HepG2 (cell line): ENCODE measurements around the gene SCYGR4. TPM values are rescaled to one million over a fixed set of nuclear protein-coding genes. Genes with fewer than 3 reads are reported as not detected.

Source experiments
- EHMT2 ChIP-seq: fragments of 200-600 bp; sonication (generic); IDR thresholded peaks from 2 replicates; pipeline ENCODE4 v1.7.0; 2017; ENCODE audit warnings: antibody characterized with exemption, low read depth, low read length, borderline replicate concordance
- FOSL2 ChIP-seq: sonication (generic); formaldehyde crosslinking; IDR thresholded peaks from 2 replicates; pipeline ENCODE4 v1.4.0; 2020; ENCODE audit warnings: missing genetic modification reagents
- MAFK ChIP-seq, 2 experiments: IDR thresholded peaks in 1 of 2; conservative IDR thresholded peaks in 1 of 2; 2 replicates each; pipeline ENCODE4 v1.6.1; 2011; ENCODE audit warnings: improper control_type of control experiment in 2 of 2, low read length in 2 of 2
- NR2F1 ChIP-seq, 2 experiments: fragments of 450-650 bp in 1 of 2; formaldehyde crosslinking in 1 of 2; IDR thresholded peaks; 2 replicates each; pipeline versions ENCODE4 v1.5.0 to v1.6.1; 2016 to 2020; ENCODE audit warnings: mild to moderate bottlenecking in 1 of 2, missing compliant biosample characterization in 1 of 2, missing genetic modification reagents in 1 of 2, moderate library complexity in 1 of 2
- PAX8 ChIP-seq: sonication (generic); formaldehyde crosslinking; IDR thresholded peaks from 2 replicates; pipeline ENCODE4 v1.8.0; 2022; ENCODE audit warnings: mild to moderate bottlenecking, missing genetic modification reagents, borderline replicate concordance
- SALL1 ChIP-seq: sonication (generic); formaldehyde crosslinking; IDR thresholded peaks from 2 replicates; pipeline ENCODE4 v1.8.0; 2022; ENCODE audit warnings: mild to moderate bottlenecking, missing genetic modification reagents
- SOX13 ChIP-seq, 3 experiments: fragments of 450-650 bp in 1 of 3; sonication (generic) in 1 of 3; formaldehyde crosslinking in 1 of 3; IDR thresholded peaks in 2 of 3; conservative IDR thresholded peaks in 1 of 3; 2 replicates each; pipeline versions ENCODE4 v1.5.0 to v1.6.1; 2016 to 2020; ENCODE audit warnings: antibody characterized with exemption in 1 of 3, mild to moderate bottlenecking in 1 of 3, missing compliant biosample characterization in 1 of 3, missing genetic modification reagents in 1 of 3, moderate library complexity in 1 of 3
- SUZ12 ChIP-seq: fragments of 150-350 bp; IDR thresholded peaks from 2 replicates; pipeline ENCODE4 v1.6.1; 2014; ENCODE audit warnings: low read depth, low read length
- ZNF557 ChIP-seq: sonication (generic); formaldehyde crosslinking; IDR thresholded peaks from 2 replicates; pipeline ENCODE4 v1.4.0; 2020; ENCODE audit warnings: missing genetic modification reagents
- ZNF607 ChIP-seq: sonication (generic); formaldehyde crosslinking; IDR thresholded peaks from 2 replicates; pipeline ENCODE4 v1.5.1; 2020; ENCODE audit warnings: missing genetic modification reagents, mild to moderate bottlenecking, borderline replicate concordance
- ZNF616 ChIP-seq: sonication (generic); formaldehyde crosslinking; IDR thresholded peaks from 2 replicates; pipeline ENCODE4 v1.5.0; 2020; ENCODE audit warnings: low read depth, mild to moderate bottlenecking, missing genetic modification reagents
- ZNF644 ChIP-seq: IDR thresholded peaks from 2 replicates; pipeline ENCODE4 v1.6.1; 2016; ENCODE audit warnings: low read depth
- ZNF781 ChIP-seq: sonication (generic); formaldehyde crosslinking; IDR thresholded peaks from 2 replicates; pipeline ENCODE4 v1.5.1; 2020; ENCODE audit warnings: borderline replicate concordance, mild to moderate bottlenecking, missing genetic modification reagents; ENCODE audit errors: not compliant biosample characterization
- ZNF792 ChIP-seq: IDR thresholded peaks from 2 replicates; pipeline ENCODE4 v1.6.1; 2016
- ZSCAN31 ChIP-seq: sonication (generic); formaldehyde crosslinking; IDR thresholded peaks from 2 replicates; pipeline ENCODE4 v1.5.0; 2020; ENCODE audit warnings: low read depth, mild to moderate bottlenecking, missing genetic modification reagents
- polyA plus RNA-seq, 8 experiments: library from polyadenylated mRNA; depleted of rRNA in 3 of 8; stranded (reverse) in 7 of 8; unstranded in 1 of 8; fragments of >200 nt; fragmentation: Illumina TruSeq in 4 of 8; extraction: Trizol in 4 of 8; gene quantifications; 2 replicates each; pipeline versions ENCODE4 v1.2.1 to v1.2.3, GENCODE V29; 2011 to 2016; ENCODE audit warnings: low read depth in 4 of 8, missing spikeins in 1 of 8, mixed read lengths in 1 of 8; ENCODE audit not compliant: insufficient read depth in 1 of 8
- total RNA-seq, 5 experiments: library from RNA; depleted of rRNA; stranded (reverse); fragments of >200 nt; fragmentation: Illumina TruSeq; extraction: Trizol; gene quantifications; 2 replicates each; pipeline ENCODE4 v1.2.3, GENCODE V29; 2016; ENCODE audit warnings: low read depth in 1 of 5
- TF ChIP-seq, protein P1 (sequence below): IDR thresholded peaks from 2 replicates; pipeline ENCODE4 v1.4.0; 2020; ENCODE audit warnings: mild to moderate bottlenecking, missing genetic modification reagents
- TF ChIP-seq, protein P2 (sequence below): sonication (generic); formaldehyde crosslinking; IDR thresholded peaks from 2 replicates; pipeline ENCODE4 v1.8.1; 2023; ENCODE audit warnings: mild to moderate bottlenecking, moderate library complexity, missing genetic modification reagents
- TF ChIP-seq, protein P3 (sequence below): IDR thresholded peaks from 2 replicates; pipeline ENCODE4 v1.6.1; 2012; ENCODE audit warnings: low read depth, low read length, improper control_type of control experiment
- TF ChIP-seq, protein P4 (sequence below): sonication (generic); formaldehyde crosslinking; conservative IDR thresholded peaks from 2 replicates; pipeline ENCODE4 v1.5.0; 2020; ENCODE audit warnings: missing genetic modification reagents
- TF ChIP-seq, protein P5 (sequence below): sonication (generic); formaldehyde crosslinking; IDR thresholded peaks from 2 replicates; pipeline ENCODE4 v1.8.0; 2022; ENCODE audit warnings: mild to moderate bottlenecking, missing genetic modification reagents

SCYGR4 gene
- total and polyA plus RNA-seq, 2 of the 13 experiments (the other 11 are each of a cell fraction or from before 2014, with no cell fraction given), result not detected

DNA sequence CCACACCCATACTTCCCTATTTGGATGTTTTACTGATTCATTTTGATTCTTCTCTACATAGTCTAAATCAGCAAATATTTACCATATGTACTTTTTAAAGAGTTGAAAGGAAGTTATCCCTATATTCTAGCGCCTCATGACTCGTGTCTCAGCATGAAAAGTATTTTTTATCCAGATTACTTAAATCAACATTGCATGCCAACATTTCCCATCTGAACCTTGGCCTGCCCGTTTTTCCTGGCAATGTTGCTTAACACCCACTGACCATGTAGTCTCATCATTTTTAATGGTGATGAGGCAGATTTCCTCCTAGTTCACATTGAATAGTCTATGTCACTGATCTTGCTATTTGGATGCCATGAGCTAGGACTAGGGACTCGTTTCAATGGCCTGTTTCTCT, 36.1 kb downstream of the SCYGR4 start (continued):
- TF ChIP-seq, protein P1, sequence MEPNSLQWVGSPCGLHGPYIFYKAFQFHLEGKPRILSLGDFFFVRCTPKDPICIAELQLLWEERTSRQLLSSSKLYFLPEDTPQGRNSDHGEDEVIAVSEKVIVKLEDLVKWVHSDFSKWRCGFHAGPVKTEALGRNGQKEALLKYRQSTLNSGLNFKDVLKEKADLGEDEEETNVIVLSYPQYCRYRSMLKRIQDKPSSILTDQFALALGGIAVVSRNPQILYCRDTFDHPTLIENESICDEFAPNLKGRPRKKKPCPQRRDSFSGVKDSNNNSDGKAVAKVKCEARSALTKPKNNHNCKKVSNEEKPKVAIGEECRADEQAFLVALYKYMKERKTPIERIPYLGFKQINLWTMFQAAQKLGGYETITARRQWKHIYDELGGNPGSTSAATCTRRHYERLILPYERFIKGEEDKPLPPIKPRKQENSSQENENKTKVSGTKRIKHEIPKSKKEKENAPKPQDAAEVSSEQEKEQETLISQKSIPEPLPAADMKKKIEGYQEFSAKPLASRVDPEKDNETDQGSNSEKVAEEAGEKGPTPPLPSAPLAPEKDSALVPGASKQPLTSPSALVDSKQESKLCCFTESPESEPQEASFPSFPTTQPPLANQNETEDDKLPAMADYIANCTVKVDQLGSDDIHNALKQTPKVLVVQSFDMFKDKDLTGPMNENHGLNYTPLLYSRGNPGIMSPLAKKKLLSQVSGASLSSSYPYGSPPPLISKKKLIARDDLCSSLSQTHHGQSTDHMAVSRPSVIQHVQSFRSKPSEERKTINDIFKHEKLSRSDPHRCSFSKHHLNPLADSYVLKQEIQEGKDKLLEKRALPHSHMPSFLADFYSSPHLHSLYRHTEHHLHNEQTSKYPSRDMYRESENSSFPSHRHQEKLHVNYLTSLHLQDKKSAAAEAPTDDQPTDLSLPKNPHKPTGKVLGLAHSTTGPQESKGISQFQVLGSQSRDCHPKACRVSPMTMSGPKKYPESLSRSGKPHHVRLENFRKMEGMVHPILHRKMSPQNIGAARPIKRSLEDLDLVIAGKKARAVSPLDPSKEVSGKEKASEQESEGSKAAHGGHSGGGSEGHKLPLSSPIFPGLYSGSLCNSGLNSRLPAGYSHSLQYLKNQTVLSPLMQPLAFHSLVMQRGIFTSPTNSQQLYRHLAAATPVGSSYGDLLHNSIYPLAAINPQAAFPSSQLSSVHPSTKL, result peak; percentile 67
- TF ChIP-seq SALL1 (CRISPR knock-in tag) (no peak), EHMT2 (peak; percentile 67), ZNF607 (no peak), NR2F1 (CRISPR knock-in tag; IDR thresholded peaks at IDR 0.05) (0 out of 4 replicates have a peak, but pooled peaks of 1 of the 2 experiments have one; percentile 30), ZSCAN31 (no peak), ZNF557 (CRISPR knock-in tag) (no peak), PAX8 (CRISPR knock-in tag) (no peak), SOX13 (IDR thresholded peaks at IDR 0.05) (no peak), SOX13 (CRISPR knock-in tag; conservative IDR thresholded peaks at IDR 0.05 in 1 of 2, IDR thresholded peaks at IDR 0.05 in 1 of 2) (peak in 1 of 2 experiments; percentile 43; a peak in 1 of 4 replicates), MAFK (conservative IDR thresholded peaks at IDR 0.05 in 1 of 2, IDR thresholded peaks at IDR 0.05 in 1 of 2; ENCODE audit: low read length in 2 of 2) (peak; percentile 44 to 72; a peak in 2 of 4 replicates), ZNF616 (no peak), ZNF781 (CRISPR knock-in tag) (no peak), ZNF644 (CRISPR knock-in tag) (peak; percentile 77; the same call in 1 of the 2 replicates), SUZ12 (no peak), ZNF792 (CRISPR knock-in tag) (no peak), FOSL2 (peak; percentile 86)
- TF ChIP-seq, protein P2, sequence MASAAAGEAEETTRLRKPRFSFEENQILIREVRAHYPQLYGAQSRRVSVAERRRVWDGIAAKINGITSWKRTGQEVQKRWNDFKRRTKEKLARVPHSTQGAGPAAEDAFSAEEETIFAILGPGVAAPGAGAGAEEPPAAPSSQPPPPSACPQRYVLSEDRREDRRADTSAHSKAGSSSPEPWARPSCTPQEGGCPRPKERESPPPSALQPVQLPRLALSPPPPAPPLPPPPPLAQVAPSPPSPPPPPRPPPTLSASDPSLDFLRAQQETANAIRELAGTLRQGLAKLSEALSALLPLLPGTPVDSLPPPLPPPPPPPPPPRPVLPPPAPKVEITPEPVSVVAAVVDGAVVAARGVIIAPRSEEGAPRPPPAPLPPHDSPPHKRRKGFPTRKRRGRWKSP (CRISPR knock-in tag), result no peak
- TF ChIP-seq, protein P3, sequence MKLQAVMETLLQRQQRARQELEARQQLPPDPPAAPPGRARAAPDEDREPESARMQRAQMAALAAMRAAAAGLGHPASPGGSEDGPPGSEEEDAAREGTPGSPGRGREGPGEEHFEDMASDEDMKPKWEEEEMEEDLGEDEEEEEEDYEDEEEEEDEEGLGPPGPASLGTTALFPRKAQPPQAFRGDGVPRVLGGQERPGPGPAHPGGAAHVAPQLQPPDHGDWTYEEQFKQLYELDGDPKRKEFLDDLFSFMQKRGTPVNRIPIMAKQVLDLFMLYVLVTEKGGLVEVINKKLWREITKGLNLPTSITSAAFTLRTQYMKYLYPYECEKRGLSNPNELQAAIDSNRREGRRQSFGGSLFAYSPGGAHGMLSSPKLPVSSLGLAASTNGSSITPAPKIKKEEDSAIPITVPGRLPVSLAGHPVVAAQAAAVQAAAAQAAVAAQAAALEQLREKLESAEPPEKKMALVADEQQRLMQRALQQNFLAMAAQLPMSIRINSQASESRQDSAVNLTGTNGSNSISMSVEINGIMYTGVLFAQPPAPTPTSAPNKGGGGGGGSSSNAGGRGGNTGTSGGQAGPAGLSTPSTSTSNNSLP, result peak; percentile 86; the same call in 1 of the 2 replicates
- TF ChIP-seq, protein P4, sequence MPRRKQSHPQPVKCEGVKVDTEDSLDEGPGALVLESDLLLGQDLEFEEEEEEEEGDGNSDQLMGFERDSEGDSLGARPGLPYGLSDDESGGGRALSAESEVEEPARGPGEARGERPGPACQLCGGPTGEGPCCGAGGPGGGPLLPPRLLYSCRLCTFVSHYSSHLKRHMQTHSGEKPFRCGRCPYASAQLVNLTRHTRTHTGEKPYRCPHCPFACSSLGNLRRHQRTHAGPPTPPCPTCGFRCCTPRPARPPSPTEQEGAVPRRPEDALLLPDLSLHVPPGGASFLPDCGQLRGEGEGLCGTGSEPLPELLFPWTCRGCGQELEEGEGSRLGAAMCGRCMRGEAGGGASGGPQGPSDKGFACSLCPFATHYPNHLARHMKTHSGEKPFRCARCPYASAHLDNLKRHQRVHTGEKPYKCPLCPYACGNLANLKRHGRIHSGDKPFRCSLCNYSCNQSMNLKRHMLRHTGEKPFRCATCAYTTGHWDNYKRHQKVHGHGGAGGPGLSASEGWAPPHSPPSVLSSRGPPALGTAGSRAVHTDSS, result no peak
- TF ChIP-seq, protein P5, sequence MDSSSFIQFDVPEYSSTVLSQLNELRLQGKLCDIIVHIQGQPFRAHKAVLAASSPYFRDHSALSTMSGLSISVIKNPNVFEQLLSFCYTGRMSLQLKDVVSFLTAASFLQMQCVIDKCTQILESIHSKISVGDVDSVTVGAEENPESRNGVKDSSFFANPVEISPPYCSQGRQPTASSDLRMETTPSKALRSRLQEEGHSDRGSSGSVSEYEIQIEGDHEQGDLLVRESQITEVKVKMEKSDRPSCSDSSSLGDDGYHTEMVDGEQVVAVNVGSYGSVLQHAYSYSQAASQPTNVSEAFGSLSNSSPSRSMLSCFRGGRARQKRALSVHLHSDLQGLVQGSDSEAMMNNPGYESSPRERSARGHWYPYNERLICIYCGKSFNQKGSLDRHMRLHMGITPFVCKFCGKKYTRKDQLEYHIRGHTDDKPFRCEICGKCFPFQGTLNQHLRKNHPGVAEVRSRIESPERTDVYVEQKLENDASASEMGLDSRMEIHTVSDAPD, result no peak
